HepG2 (cell line): ENCODE data around the gene LAP3.

ENCODE experiments used
- ELK4 ChIP-seq: sonication (generic); formaldehyde crosslinking; IDR thresholded peaks from 2 replicates; pipeline ENCODE4 v1.9.0; 2021; ENCODE audit warnings: missing genetic modification reagents, borderline replicate concordance
- EZH2 ChIP-seq: conservative IDR thresholded peaks from 2 replicates; pipeline ENCODE4 v1.6.1; 2012; ENCODE audit warnings: mild to moderate bottlenecking, low read depth, low read length, moderate library complexity
- HCFC1 ChIP-seq: fragments of 150-350 bp; IDR thresholded peaks from 2 replicates; pipeline ENCODE4 v1.6.1; 2014; ENCODE audit warnings: low read depth, low read length
- HDAC2 ChIP-seq: sonication (generic); formaldehyde crosslinking; IDR thresholded peaks from 2 replicates; pipeline ENCODE4 v1.4.0; 2020; ENCODE audit warnings: missing genetic modification reagents
- MAF1 ChIP-seq: sonication (generic); formaldehyde crosslinking; IDR thresholded peaks from 2 replicates; pipeline ENCODE4 v1.5.0; 2020; ENCODE audit warnings: missing genetic modification reagents, borderline replicate concordance
- RAD21 ChIP-seq: fragments of 450-650 bp; formaldehyde crosslinking; IDR thresholded peaks from 2 replicates; pipeline ENCODE4 v1.5.0; 2020; ENCODE audit warnings: mild to moderate bottlenecking
- SRF ChIP-seq: IDR thresholded peaks from 2 replicates; pipeline ENCODE4 v1.6.1; 2011; ENCODE audit warnings: mild to moderate bottlenecking, low read depth, low read length, moderate library complexity
- TAF1 ChIP-seq: sonication (generic); formaldehyde crosslinking; IDR thresholded peaks from 2 replicates; pipeline ENCODE4 v1.4.0; 2020; ENCODE audit warnings: missing genetic modification reagents
- ZNF468 ChIP-seq: sonication (generic); formaldehyde crosslinking; IDR thresholded peaks from 2 replicates; pipeline ENCODE4 v1.8.0; 2022; ENCODE audit warnings: mild to moderate bottlenecking, moderate library complexity, missing genetic modification reagents
- TF ChIP-seq, protein P1 (sequence below): sonication (generic); formaldehyde crosslinking; IDR thresholded peaks from 2 replicates; pipeline ENCODE4 v1.5.0; 2020; ENCODE audit warnings: mild to moderate bottlenecking, missing genetic modification reagents, moderate library complexity

DNA sequence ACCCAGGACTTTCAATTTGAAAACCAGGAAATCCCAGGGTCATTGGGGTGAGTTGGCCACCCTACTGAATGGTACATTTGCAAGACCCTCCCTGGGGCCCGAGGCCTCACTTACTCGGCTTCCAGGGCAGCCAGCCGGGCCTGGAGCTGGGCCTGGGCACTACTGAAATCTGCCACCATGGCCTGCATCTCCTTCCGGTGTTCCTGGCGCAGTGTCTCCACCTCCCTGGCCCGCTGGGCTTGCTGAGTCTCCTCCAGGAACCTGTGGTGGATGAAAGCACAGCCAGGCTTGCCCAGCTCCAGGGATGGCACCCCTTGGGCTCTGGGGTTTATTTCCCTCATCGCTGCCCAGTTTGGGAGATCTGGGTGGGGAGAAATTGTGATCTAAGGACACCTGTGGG is 62.1 kb downstream of the LAP3 start:
- TF ChIP-seq, protein P1, sequence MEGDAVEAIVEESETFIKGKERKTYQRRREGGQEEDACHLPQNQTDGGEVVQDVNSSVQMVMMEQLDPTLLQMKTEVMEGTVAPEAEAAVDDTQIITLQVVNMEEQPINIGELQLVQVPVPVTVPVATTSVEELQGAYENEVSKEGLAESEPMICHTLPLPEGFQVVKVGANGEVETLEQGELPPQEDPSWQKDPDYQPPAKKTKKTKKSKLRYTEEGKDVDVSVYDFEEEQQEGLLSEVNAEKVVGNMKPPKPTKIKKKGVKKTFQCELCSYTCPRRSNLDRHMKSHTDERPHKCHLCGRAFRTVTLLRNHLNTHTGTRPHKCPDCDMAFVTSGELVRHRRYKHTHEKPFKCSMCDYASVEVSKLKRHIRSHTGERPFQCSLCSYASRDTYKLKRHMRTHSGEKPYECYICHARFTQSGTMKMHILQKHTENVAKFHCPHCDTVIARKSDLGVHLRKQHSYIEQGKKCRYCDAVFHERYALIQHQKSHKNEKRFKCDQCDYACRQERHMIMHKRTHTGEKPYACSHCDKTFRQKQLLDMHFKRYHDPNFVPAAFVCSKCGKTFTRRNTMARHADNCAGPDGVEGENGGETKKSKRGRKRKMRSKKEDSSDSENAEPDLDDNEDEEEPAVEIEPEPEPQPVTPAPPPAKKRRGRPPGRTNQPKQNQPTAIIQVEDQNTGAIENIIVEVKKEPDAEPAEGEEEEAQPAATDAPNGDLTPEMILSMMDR (CRISPR knock-in tag), result no peak
- TF ChIP-seq TAF1, result no peak
- TF ChIP-seq RAD21 (CRISPR knock-in tag), result no peak
- TF ChIP-seq ELK4 (CRISPR knock-in tag), result no peak
- no peak for TF ChIP-seq HDAC2
- no peak for TF ChIP-seq EZH2
- no peak for TF ChIP-seq SRF
- TF ChIP-seq HCFC1, result no peak
- no peak for TF ChIP-seq MAF1 (CRISPR knock-in tag)
- no peak for TF ChIP-seq ZNF468 (CRISPR knock-in tag)
